Upper lobe of left lung (tissue), 4 donors: ENCODE results near the gene KRT14.

Source experiments
- EP300 ChIP-seq, 4 donors: sonication (generic); formaldehyde crosslinking; IDR thresholded peaks; one replicate each; pipeline ENCODE4 v1.5.1; 2017; ENCODE audit warnings: antibody characterized with exemption in 4 of 4, control low read depth in 2 of 4
- POLR2A ChIP-seq, 4 donors: fragments of 450-650 bp; IDR thresholded peaks; one replicate each; pipeline ENCODE4 v1.5.1; 2016 to 2017; ENCODE audit warnings: antibody characterized with exemption in 4 of 4, mild to moderate bottlenecking in 2 of 4
- POLR2AphosphoS5 ChIP-seq, 2 donors: sonication (generic); formaldehyde crosslinking; IDR thresholded peaks; one replicate each; pipeline ENCODE4 v1.5.1; 2017; ENCODE audit warnings: antibody characterized with exemption in 2 of 2
- TF ChIP-seq, protein P1 (sequence below), 6 experiments: fragments of 450-650 bp in 4 of 6; fragments of 200-600 bp in 2 of 6; sonication (generic) in 2 of 6; IDR thresholded peaks; one replicate each; pipeline ENCODE4 v1.5.1; 2016 to 2019; ENCODE audit warnings: antibody characterized with exemption in 6 of 6

- TF ChIP-seq, protein P1, sequence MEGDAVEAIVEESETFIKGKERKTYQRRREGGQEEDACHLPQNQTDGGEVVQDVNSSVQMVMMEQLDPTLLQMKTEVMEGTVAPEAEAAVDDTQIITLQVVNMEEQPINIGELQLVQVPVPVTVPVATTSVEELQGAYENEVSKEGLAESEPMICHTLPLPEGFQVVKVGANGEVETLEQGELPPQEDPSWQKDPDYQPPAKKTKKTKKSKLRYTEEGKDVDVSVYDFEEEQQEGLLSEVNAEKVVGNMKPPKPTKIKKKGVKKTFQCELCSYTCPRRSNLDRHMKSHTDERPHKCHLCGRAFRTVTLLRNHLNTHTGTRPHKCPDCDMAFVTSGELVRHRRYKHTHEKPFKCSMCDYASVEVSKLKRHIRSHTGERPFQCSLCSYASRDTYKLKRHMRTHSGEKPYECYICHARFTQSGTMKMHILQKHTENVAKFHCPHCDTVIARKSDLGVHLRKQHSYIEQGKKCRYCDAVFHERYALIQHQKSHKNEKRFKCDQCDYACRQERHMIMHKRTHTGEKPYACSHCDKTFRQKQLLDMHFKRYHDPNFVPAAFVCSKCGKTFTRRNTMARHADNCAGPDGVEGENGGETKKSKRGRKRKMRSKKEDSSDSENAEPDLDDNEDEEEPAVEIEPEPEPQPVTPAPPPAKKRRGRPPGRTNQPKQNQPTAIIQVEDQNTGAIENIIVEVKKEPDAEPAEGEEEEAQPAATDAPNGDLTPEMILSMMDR (IDR thresholded peaks at IDR 0.05), result no peak
- TF ChIP-seq POLR2A (IDR thresholded peaks at IDR 0.05) (no peak), EP300 (IDR thresholded peaks at IDR 0.05) (no peak), POLR2AphosphoS5 (IDR thresholded peaks at IDR 0.05) (no peak)
Observed at GRCh38 chr17:41534899-41535546, 51.7 kb downstream of the KRT14 start.
